Chondrocyte (in vitro differentiated cells): ENCODE data around the gene GABRB3. TPM values are rescaled to one million over a fixed set of nuclear protein-coding genes. Genes with fewer than 3 reads are reported as not detected.

Experiments
- DNase-seq: peaks from one replicate; pipeline ENCODE4 v3.0.0; 2021; ENCODE audit warnings: mixed read lengths, low spot score
- H3K27ac Mint-ChIP-seq: one replicate; pipeline ENCODE4 v1.8.0; 2021; ENCODE audit warnings: mild to moderate bottlenecking, moderate library complexity, mixed read lengths; ENCODE audit not compliant: unreplicated experiment
- H3K27me3 Mint-ChIP-seq: 2 replicates; pipeline ENCODE4 v1.8.0; 2021; ENCODE audit warnings: low read depth, mixed read lengths
- H3K36me3 Mint-ChIP-seq: 2 replicates; pipeline ENCODE4 v1.8.0; 2021; ENCODE audit warnings: low read depth, mixed read lengths
- H3K4me1 Mint-ChIP-seq: 2 replicates; pipeline ENCODE4 v1.8.0; 2021; ENCODE audit warnings: low read depth, mild to moderate bottlenecking, mixed read lengths
- H3K4me3 Mint-ChIP-seq: one replicate; pipeline ENCODE4 v1.8.0; 2021; ENCODE audit warnings: mild to moderate bottlenecking, moderate library complexity, mixed read lengths; ENCODE audit not compliant: unreplicated experiment
- H3K9me3 Mint-ChIP-seq: 2 replicates; pipeline ENCODE4 v1.8.0; 2021; ENCODE audit warnings: low read depth, mixed read lengths
- CTCF ChIP-seq: fragments of 200-600 bp; sonication (generic); IDR thresholded peaks from 2 replicates; pipeline ENCODE4 v1.5.0; 2021; ENCODE audit warnings: antibody characterized with exemption, mild to moderate bottlenecking, moderate library complexity
- total RNA-seq: library from RNA; stranded (reverse); gene quantifications from 3 replicates; pipeline ENCODE4 v1.2.1, GENCODE V29; 2021

The GABRB3 gene
- total RNA-seq, 1 donor from 2014 or later, result 1.6 TPM

DNA sequence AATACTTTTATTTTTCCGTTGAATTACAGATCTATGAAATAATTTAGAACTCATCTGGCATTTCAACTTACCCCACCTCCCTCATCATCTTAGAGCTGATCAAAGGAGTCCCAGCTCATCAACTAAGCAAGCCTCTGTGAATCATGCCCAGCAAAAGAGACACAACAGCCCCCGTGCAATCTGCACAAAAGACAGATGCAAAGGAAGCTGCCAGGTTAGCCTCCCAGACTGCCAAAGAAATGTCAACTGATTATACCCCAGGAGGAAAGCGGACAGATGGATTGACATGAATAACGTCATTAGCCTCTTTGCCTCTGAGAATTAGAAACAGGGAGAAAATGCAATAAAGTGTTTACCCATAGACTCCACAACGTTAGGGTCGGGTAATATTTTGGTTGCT lies 75.0 kb downstream of the GABRB3 start:
- no peak for DNase-seq
- TF ChIP-seq CTCF, result no peak
- no peak overlapping the region for H3K4me3 Mint-ChIP-seq
- H3K27ac Mint-ChIP-seq, result no peak overlapping the region
- H3K4me1 Mint-ChIP-seq, result no peaks in the 10 kb centered on the region
- H3K9me3 Mint-ChIP-seq, result peaks cover 21% of the 10 kb centered on the region
- H3K27me3 Mint-ChIP-seq, result peaks cover 2% of the 10 kb centered on the region
- H3K36me3 Mint-ChIP-seq, result no peaks in the 10 kb centered on the region

GRCh38 chr15:26691249-26691648 lies 81.6 kb downstream of the GABRB3 start:
- no peak overlapping the region for H3K4me3 Mint-ChIP-seq
- no peaks in the 10 kb centered on the region for H3K27me3 Mint-ChIP-seq
- no peaks in the 10 kb centered on the region for H3K4me1 Mint-ChIP-seq
- no peak overlapping the region for H3K27ac Mint-ChIP-seq
- no peak for DNase-seq
- peaks cover 16% of the 10 kb centered on the region for H3K9me3 Mint-ChIP-seq
- no peak for TF ChIP-seq CTCF
- H3K36me3 Mint-ChIP-seq, result no peaks in the 10 kb centered on the region

- Mint-ChIP-seq H3K27me3 (no peaks in the 10 kb centered on the region), H3K4me3 (no peak overlapping the region), H3K36me3 (no peaks in the 10 kb centered on the region), H3K4me1 (no peaks in the 10 kb centered on the region), H3K27ac (no peak overlapping the region), H3K9me3 (peaks cover 16% of the 10 kb centered on the region)
- DNase-seq, result no peak
- TF ChIP-seq CTCF, result no peak
Measured at GRCh38 chr15:26690778-26691177, 82.1 kb downstream of the GABRB3 start.

DNA sequence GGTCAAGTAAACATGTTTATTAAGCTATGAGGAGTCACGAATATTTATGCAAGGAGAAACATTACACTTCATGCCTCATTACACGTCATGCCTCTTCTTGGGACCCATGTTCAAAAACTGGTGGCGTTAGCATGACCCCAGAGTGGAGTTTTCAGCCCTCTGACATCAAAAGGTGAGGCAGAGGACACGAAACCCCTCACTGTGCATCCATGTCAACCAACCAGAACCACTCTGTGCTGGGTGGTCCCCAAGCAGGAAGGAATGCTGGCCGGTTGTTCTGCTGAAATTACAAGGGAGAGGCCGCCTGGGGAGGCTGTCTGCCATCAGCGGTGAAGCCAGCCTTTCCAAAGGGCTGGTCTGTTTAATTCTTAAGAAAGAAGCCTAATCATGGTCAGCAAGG lies 83.4 kb downstream of the GABRB3 start:
- Mint-ChIP-seq H3K4me3 (no peak overlapping the region), H3K27me3 (no peaks in the 10 kb centered on the region), H3K27ac (no peak overlapping the region), H3K9me3 (peaks cover 14% of the 10 kb centered on the region), H3K36me3 (no peaks in the 10 kb centered on the region), H3K4me1 (no peaks in the 10 kb centered on the region)
- DNase-seq, result no peak
- no peak for TF ChIP-seq CTCF

GRCh38 chr15:26686547-26687187 lies 86.2 kb downstream of the GABRB3 start:
- no peaks in the 10 kb centered on the region for H3K27me3 Mint-ChIP-seq
- H3K4me3 Mint-ChIP-seq, result no peak overlapping the region
- peaks cover 18% of the 10 kb centered on the region for H3K9me3 Mint-ChIP-seq
- no peak overlapping the region for H3K27ac Mint-ChIP-seq
- TF ChIP-seq CTCF, result no peak
- H3K4me1 Mint-ChIP-seq, result no peaks in the 10 kb centered on the region
- H3K36me3 Mint-ChIP-seq, result no peaks in the 10 kb centered on the region
- no peak for DNase-seq
